Stomach (tissue), 4 donors: ENCODE results near the gene RIPOR1.

Experiments used
- CTCF ChIP-seq, 7 experiments: fragments of 450-650 bp in 4 of 7; fragments of 200-600 bp in 3 of 7; sonication (generic) in 3 of 7; IDR thresholded peaks; one replicate each; pipeline ENCODE4 v1.5.1; 2016 to 2019; ENCODE audit warnings: antibody characterized with exemption in 7 of 7, control low read depth in 2 of 7, mild to moderate bottlenecking in 1 of 7
- POLR2A ChIP-seq, 4 donors: fragments of 450-650 bp; IDR thresholded peaks; one replicate each; pipeline ENCODE4 v1.6.1; 2016; ENCODE audit warnings: antibody characterized with exemption in 4 of 4, control low read depth in 2 of 4, mild to moderate bottlenecking in 1 of 4, moderate library complexity in 1 of 4
- POLR2AphosphoS5 ChIP-seq, 3 donors: sonication (generic); formaldehyde crosslinking; IDR thresholded peaks; one replicate each; pipeline ENCODE4 v1.6.1; 2016; ENCODE audit warnings: antibody characterized with exemption in 3 of 3

- TF ChIP-seq POLR2AphosphoS5 (IDR thresholded peaks at IDR 0.05) (no peak), CTCF (IDR thresholded peaks at IDR 0.05) (no peak), POLR2A (IDR thresholded peaks at IDR 0.05) (no peak)
Measured at GRCh38 chr16:67529582-67530012, 968 bp downstream of the RIPOR1 start.
